ENCODE data around the gene LETM1.

LETM1 gene

GRCh38 chr4:1895971-1896657 lies 40.2 kb upstream of the LETM1 start:
- Histone ChIP-seq H3K9me3 (ENCODE audit: insufficient read depth, low read depth, low read length) (no peaks in the 10 kb centered on the region), H3K27ac (ENCODE audit: low read depth, low read length) (no peak overlapping the region), H3K4me3 (ENCODE audit: low read length) (no peak overlapping the region), H3K27me3 (ENCODE audit: insufficient read depth, low read length) (no peaks in the 10 kb centered on the region), H3K9ac (ENCODE audit: low read depth, low read length) (no peak overlapping the region), H3K4me1 (ENCODE audit: insufficient read depth, low read length) (no peaks in the 10 kb centered on the region), H3K36me3 (ENCODE audit: insufficient read depth, low read length) (peaks cover 15% of the 10 kb centered on the region)
- WGBS, result 94% methylated on average over 8 of the region's 8 CpGs

- H3K4me3 ChIP-seq (ENCODE audit: low read length), result no peak overlapping the region
- no peaks in the 10 kb centered on the region for H3K27me3 ChIP-seq (ENCODE audit: insufficient read depth, low read length)
- 95% methylated on average over 11 of the region's 11 CpGs for WGBS
- H3K9me3 ChIP-seq (ENCODE audit: insufficient read depth, low read depth, low read length), result no peaks in the 10 kb centered on the region
- H3K27ac ChIP-seq (ENCODE audit: low read depth, low read length), result no peak overlapping the region
- peaks cover 7% of the 10 kb centered on the region; the same call in 1 of the 2 replicates for H3K36me3 ChIP-seq (ENCODE audit: insufficient read depth, low read length)
- H3K4me1 ChIP-seq (ENCODE audit: insufficient read depth, low read length), result no peaks in the 10 kb centered on the region
- H3K9ac ChIP-seq (ENCODE audit: low read depth, low read length), result no peak overlapping the region
Measured at GRCh38 chr4:1890979-1891570, 35.1 kb upstream of the LETM1 start.

- Histone ChIP-seq H3K27ac (ENCODE audit: low read depth, low read length) (no peak overlapping the region), H3K4me1 (ENCODE audit: insufficient read depth, low read length) (no peaks in the 10 kb centered on the region), H3K36me3 (ENCODE audit: insufficient read depth, low read length) (no peaks in the 10 kb centered on the region; the same call in 1 of the 2 replicates), H3K4me3 (ENCODE audit: low read length) (no peak overlapping the region), H3K9ac (ENCODE audit: low read depth, low read length) (no peak overlapping the region), H3K9me3 (ENCODE audit: insufficient read depth, low read depth, low read length) (no peaks in the 10 kb centered on the region), H3K27me3 (ENCODE audit: insufficient read depth, low read length) (no peaks in the 10 kb centered on the region)
- WGBS, result 90% methylated on average over 2 of the region's 2 CpGs
Measured at GRCh38 chr4:1887052-1887451, 31.1 kb upstream of the LETM1 start.

DNA sequence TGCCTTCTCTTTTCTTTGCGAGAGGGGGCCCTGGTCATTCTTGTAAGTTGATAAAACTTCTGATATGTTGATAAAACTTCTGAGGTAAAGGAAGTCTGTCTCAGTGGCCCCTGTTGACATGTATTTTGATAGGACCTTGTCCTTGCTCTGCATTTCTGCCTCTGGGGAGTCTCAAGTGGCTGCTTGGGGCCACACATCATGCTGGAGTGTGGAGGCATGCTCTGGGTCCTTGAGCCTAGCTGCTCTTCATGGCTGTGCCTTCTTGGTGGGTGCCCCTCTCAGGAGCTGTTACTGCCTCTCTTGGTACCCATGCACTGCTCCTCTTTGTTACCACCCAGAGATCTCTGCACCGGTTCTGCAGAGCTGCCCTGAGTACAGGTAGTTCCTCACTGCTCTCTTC lies 29.5 kb upstream of the LETM1 start:
- no peaks in the 10 kb centered on the region for H3K27me3 ChIP-seq (ENCODE audit: insufficient read depth, low read length)
- H3K9me3 ChIP-seq (ENCODE audit: insufficient read depth, low read depth, low read length), result no peaks in the 10 kb centered on the region
- no peaks in the 10 kb centered on the region for H3K4me1 ChIP-seq (ENCODE audit: insufficient read depth, low read length)
- H3K27ac ChIP-seq (ENCODE audit: low read depth, low read length), result no peak overlapping the region
- H3K36me3 ChIP-seq (ENCODE audit: insufficient read depth, low read length), result no peaks in the 10 kb centered on the region; the same call in 1 of the 2 replicates
- 93% methylated on average over 2 of the region's 2 CpGs for WGBS
- H3K4me3 ChIP-seq (ENCODE audit: low read length), result no peak overlapping the region
- H3K9ac ChIP-seq (ENCODE audit: low read depth, low read length), result no peak overlapping the region

GRCh38 chr4:1883583-1883982 lies 27.6 kb upstream of the LETM1 start:
- no peaks in the 10 kb centered on the region for H3K27me3 ChIP-seq (ENCODE audit: insufficient read depth, low read length)
- 94% methylated on average over 7 of the region's 8 CpGs for WGBS
- H3K4me1 ChIP-seq (ENCODE audit: insufficient read depth, low read length), result 0 out of 2 replicates have a peak, but pooled peaks cover 3% of the 10 kb centered on the region
- no peak overlapping the region for H3K27ac ChIP-seq (ENCODE audit: low read depth, low read length)
- no peaks in the 10 kb centered on the region for H3K9me3 ChIP-seq (ENCODE audit: insufficient read depth, low read depth, low read length)
- no peak overlapping the region for H3K9ac ChIP-seq (ENCODE audit: low read depth, low read length)
- no peaks in the 10 kb centered on the region; the same call in 1 of the 2 replicates for H3K36me3 ChIP-seq (ENCODE audit: insufficient read depth, low read length)
- H3K4me3 ChIP-seq (ENCODE audit: low read length), result no peak overlapping the region

DNA sequence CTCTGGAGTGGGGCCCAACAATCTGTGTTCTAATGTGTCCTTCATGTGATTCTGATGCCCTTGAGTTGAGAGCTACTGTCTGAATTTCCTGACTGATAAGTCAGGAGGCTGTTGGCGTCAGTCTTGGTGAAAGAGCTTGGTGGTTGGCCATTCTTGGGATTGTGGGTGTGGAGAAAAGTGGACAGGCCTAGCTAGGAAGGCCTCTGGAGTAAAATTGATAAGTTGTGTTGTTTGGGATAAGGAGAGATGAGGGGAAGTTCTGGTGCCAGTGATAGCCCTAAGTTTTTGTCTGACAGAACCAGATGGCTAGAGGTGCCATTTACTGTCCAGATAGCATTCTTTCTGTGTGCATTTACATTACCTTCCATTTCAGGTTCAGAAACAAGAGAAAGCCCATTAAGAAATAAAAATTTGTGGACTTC lies 26.9 kb upstream of the LETM1 start:
- Histone ChIP-seq H3K9ac (ENCODE audit: low read depth, low read length) (no peak overlapping the region), H3K36me3 (ENCODE audit: insufficient read depth, low read length) (no peaks in the 10 kb centered on the region; the same call in 1 of the 2 replicates), H3K4me3 (ENCODE audit: low read length) (no peak overlapping the region), H3K4me1 (ENCODE audit: insufficient read depth, low read length) (0 out of 2 replicates have a peak, but pooled peaks cover 3% of the 10 kb centered on the region), H3K27ac (ENCODE audit: low read depth, low read length) (no peak overlapping the region), H3K9me3 (ENCODE audit: insufficient read depth, low read depth, low read length) (no peaks in the 10 kb centered on the region), H3K27me3 (ENCODE audit: insufficient read depth, low read length) (no peaks in the 10 kb centered on the region)
- 92% methylated on average over 1 of the region's 1 CpG for WGBS

DNA sequence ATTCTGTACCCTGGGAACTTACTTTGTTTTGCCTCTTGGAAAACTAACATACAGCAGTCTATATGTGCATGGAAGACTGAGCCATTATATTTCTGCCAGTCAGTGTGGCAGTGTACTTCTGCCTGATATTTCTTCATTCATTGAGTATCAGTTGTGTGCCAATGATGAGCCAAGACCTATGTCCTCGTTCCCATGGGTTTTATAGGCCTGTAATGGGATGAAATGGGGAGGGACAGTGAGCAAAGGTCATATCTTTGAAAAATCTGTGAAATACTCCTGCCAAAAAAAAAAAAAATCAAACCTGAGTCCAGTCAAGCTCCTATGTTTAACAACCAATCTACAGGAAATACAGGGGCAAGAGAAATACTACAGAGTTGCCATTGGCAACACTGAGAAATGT lies 24.4 kb upstream of the LETM1 start:
- Histone ChIP-seq H3K9me3 (ENCODE audit: insufficient read depth, low read depth, low read length) (no peaks in the 10 kb centered on the region), H3K4me3 (ENCODE audit: low read length) (no peak overlapping the region), H3K36me3 (ENCODE audit: insufficient read depth, low read length) (no peaks in the 10 kb centered on the region), H3K27me3 (ENCODE audit: insufficient read depth, low read length) (no peaks in the 10 kb centered on the region), H3K4me1 (ENCODE audit: insufficient read depth, low read length) (0 out of 2 replicates have a peak, but pooled peaks cover 3% of the 10 kb centered on the region), H3K27ac (ENCODE audit: low read depth, low read length) (no peak overlapping the region), H3K9ac (ENCODE audit: low read depth, low read length) (no peak overlapping the region)
- 100% methylated on average over 1 of the region's 1 CpG for WGBS

- no peak overlapping the region for H3K9ac ChIP-seq (ENCODE audit: low read depth, low read length)
- H3K4me3 ChIP-seq (ENCODE audit: low read length), result no peak overlapping the region
- H3K9me3 ChIP-seq (ENCODE audit: insufficient read depth, low read depth, low read length), result no peaks in the 10 kb centered on the region
- H3K27me3 ChIP-seq (ENCODE audit: insufficient read depth, low read length), result no peaks in the 10 kb centered on the region
- WGBS, result 97% methylated on average over 4 of the region's 4 CpGs
- H3K4me1 ChIP-seq (ENCODE audit: insufficient read depth, low read length), result 0 out of 2 replicates have a peak, but pooled peaks cover 3% of the 10 kb centered on the region
- no peak overlapping the region for H3K27ac ChIP-seq (ENCODE audit: low read depth, low read length)
- no peaks in the 10 kb centered on the region for H3K36me3 ChIP-seq (ENCODE audit: insufficient read depth, low read length)
Measured at GRCh38 chr4:1879485-1879884, 23.5 kb upstream of the LETM1 start.

GRCh38 chr4:1874201-1874600 lies 18.2 kb upstream of the LETM1 start:
- no peaks in the 10 kb centered on the region for H3K36me3 ChIP-seq (ENCODE audit: insufficient read depth, low read length)
- 77% methylated on average over 3 of the region's 3 CpGs for WGBS
- no peak overlapping the region for H3K9ac ChIP-seq (ENCODE audit: low read depth, low read length)
- H3K27ac ChIP-seq (ENCODE audit: low read depth, low read length), result no peak overlapping the region
- no peak overlapping the region for H3K4me3 ChIP-seq (ENCODE audit: low read length)
- no peaks in the 10 kb centered on the region for H3K9me3 ChIP-seq (ENCODE audit: insufficient read depth, low read depth, low read length)
- H3K4me1 ChIP-seq (ENCODE audit: insufficient read depth, low read length), result peaks cover 6% of the 10 kb centered on the region; the same call in 1 of the 2 replicates
- H3K27me3 ChIP-seq (ENCODE audit: insufficient read depth, low read length), result peaks cover 10% of the 10 kb centered on the region

DNA sequence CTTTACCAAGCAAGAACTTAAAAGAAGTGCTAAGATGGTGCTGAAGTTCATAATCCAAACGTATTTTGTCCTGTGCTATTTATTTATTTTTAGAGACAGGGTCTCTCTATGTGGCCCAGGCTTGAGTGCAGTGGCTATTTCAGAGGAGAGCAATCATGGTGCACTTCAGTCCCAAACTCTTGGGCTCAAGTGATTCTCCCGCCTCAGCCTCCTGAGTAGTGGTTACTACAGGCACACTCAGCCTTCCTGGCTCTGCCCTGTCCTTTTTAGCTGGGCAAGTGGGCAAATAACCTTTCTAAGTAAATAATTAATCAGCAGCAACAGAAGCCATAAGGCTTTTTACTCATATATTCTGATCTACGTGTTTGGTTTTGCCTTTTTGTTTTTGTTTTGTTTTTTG lies 17.8 kb upstream of the LETM1 start:
- H3K27me3 ChIP-seq (ENCODE audit: insufficient read depth, low read length), result peaks cover 14% of the 10 kb centered on the region
- 84% methylated on average over 3 of the region's 3 CpGs for WGBS
- no peaks in the 10 kb centered on the region for H3K36me3 ChIP-seq (ENCODE audit: insufficient read depth, low read length)
- H3K27ac ChIP-seq (ENCODE audit: low read depth, low read length), result no peak overlapping the region
- no peak overlapping the region for H3K9ac ChIP-seq (ENCODE audit: low read depth, low read length)
- H3K4me3 ChIP-seq (ENCODE audit: low read length), result no peak overlapping the region
- H3K4me1 ChIP-seq (ENCODE audit: insufficient read depth, low read length), result peaks cover 6% of the 10 kb centered on the region; the same call in 1 of the 2 replicates
- H3K9me3 ChIP-seq (ENCODE audit: insufficient read depth, low read depth, low read length), result no peaks in the 10 kb centered on the region

GRCh38 chr4:1873291-1873690 lies 17.3 kb upstream of the LETM1 start:
- Histone ChIP-seq H3K4me3 (ENCODE audit: low read length) (peak overlapping the region; percentile 75; the same call in 1 of the 2 replicates), H3K36me3 (ENCODE audit: insufficient read depth, low read length) (no peaks in the 10 kb centered on the region), H3K9ac (ENCODE audit: low read depth, low read length) (no peak overlapping the region), H3K9me3 (ENCODE audit: insufficient read depth, low read depth, low read length) (no peaks in the 10 kb centered on the region), H3K27ac (ENCODE audit: low read depth, low read length) (no peak overlapping the region), H3K4me1 (ENCODE audit: insufficient read depth, low read length) (peaks cover 6% of the 10 kb centered on the region; the same call in 1 of the 2 replicates), H3K27me3 (ENCODE audit: insufficient read depth, low read length) (peaks cover 19% of the 10 kb centered on the region)
- WGBS, result 90% methylated on average over 4 of the region's 4 CpGs

Measured in HUES64 (cell line).